Hepatocyte (in vitro differentiated cells): ENCODE measurements around the gene CD37. TPM values are rescaled to one million over a fixed set of nuclear protein-coding genes. Genes with fewer than 3 reads are reported as not detected.
"Not testable (repeated sequence)": the region's sequence is repeated elsewhere in the genome, so short reads cannot be mapped to it uniquely, and the experiment has no call there.

Experiments
- DNase-seq: peaks from one replicate; pipeline ENCODE4 v3.0.0-alpha.2; 2016; ENCODE audit warnings: low spot score
- H2AFZ ChIP-seq: fragments of 200-600 bp; sonication (generic); 2 replicates; pipeline ENCODE4 v1.6.0; 2016; ENCODE audit warnings: antibody characterized with exemption, mild to moderate bottlenecking
- H3K27ac ChIP-seq: fragments of 200-600 bp; sonication (generic); 2 replicates; pipeline ENCODE4 v1.5.1; 2016; ENCODE audit warnings: mild to moderate bottlenecking
- H3K27me3 ChIP-seq: fragments of 200-600 bp; sonication (generic); 2 replicates; pipeline ENCODE4 v1.6.1; 2016
- H3K36me3 ChIP-seq: fragments of 200-600 bp; sonication (generic); replicated peaks from 2 replicates; pipeline ENCODE4 v1.5.1; 2016; ENCODE audit warnings: low read depth; ENCODE audit not compliant: insufficient read depth
- H3K4me1 ChIP-seq: fragments of 200-600 bp; sonication (generic); 2 replicates; pipeline ENCODE4 v1.5.1; 2016; ENCODE audit warnings: mild to moderate bottlenecking, moderate library complexity; ENCODE audit not compliant: insufficient read depth
- H3K4me2 ChIP-seq: fragments of 200-600 bp; sonication (generic); 2 replicates; pipeline ENCODE4 v1.6.0; 2016
- H3K4me3 ChIP-seq: fragments of 200-600 bp; sonication (generic); 2 replicates; pipeline ENCODE4 v1.5.1; 2016; ENCODE audit warnings: mild to moderate bottlenecking
- H3K79me2 ChIP-seq: fragments of 200-600 bp; sonication (generic); 2 replicates; pipeline ENCODE4 v1.6.0; 2017; ENCODE audit warnings: mild to moderate bottlenecking
- H3K9me2 ChIP-seq: fragments of 200-600 bp; sonication (generic); replicated peaks from 2 replicates; pipeline ENCODE4 v1.6.0; 2017; ENCODE audit warnings: mild to moderate bottlenecking; ENCODE audit not compliant: insufficient read depth
- H3K9me3 ChIP-seq: fragments of 200-600 bp; sonication (generic); 2 replicates; pipeline ENCODE4 v1.5.1; 2016; ENCODE audit warnings: low read depth, mild to moderate bottlenecking
- H4K20me1 ChIP-seq: fragments of 200-600 bp; sonication (generic); 2 replicates; pipeline ENCODE4 v1.6.0; 2016; ENCODE audit warnings: mild to moderate bottlenecking; ENCODE audit not compliant: insufficient read depth, poor library complexity, severe bottlenecking
- EZH2 ChIP-seq: fragments of 200-600 bp; sonication (generic); IDR thresholded peaks from 2 replicates; pipeline ENCODE4 v1.6.1; 2016; ENCODE audit warnings: antibody characterized with exemption, mild to moderate bottlenecking, borderline replicate concordance
- EZH2phosphoT487 ChIP-seq: fragments of 200-600 bp; sonication (generic); IDR thresholded peaks from one replicate; pipeline ENCODE4 v1.6.1; 2018; ENCODE audit warnings: antibody characterized with exemption, mild to moderate bottlenecking, low read depth, moderate library complexity; ENCODE audit not compliant: unreplicated experiment, severe bottlenecking
- WGBS: methylation state at CpG from one replicate; pipeline ENCODE4 v1.1.6; 2016; ENCODE audit warnings: low lambda C conversion rate; ENCODE audit errors: missing lambda C conversion rate; 5-methylcytosine and 5-hydroxymethylcytosine counted together
- polyA plus RNA-seq: library from polyadenylated mRNA; unstranded; fragments of >200 nt; fragmentation: Nextera tagmentation; extraction: Ambion mirVana; gene quantifications from 2 replicates; pipeline ENCODE4 v1.2.1, GENCODE V29; 2016
- total RNA-seq: library from RNA; depleted of rRNA; stranded (reverse); fragments of >200 nt; gene quantifications from 2 replicates; pipeline ENCODE4 v1.2.3, GENCODE V29; 2014
- TF ChIP-seq, protein P1 (sequence below): fragments of 200-600 bp; sonication (generic); IDR thresholded peaks from 2 replicates; pipeline ENCODE4 v1.5.1; 2016; ENCODE audit warnings: antibody characterized with exemption, mild to moderate bottlenecking; ENCODE audit not compliant: poor library complexity

Gene CD37
- total and polyA plus RNA-seq, 2 experiments from 2014 or later, result 0.27 to 12.4 TPM

DNA sequence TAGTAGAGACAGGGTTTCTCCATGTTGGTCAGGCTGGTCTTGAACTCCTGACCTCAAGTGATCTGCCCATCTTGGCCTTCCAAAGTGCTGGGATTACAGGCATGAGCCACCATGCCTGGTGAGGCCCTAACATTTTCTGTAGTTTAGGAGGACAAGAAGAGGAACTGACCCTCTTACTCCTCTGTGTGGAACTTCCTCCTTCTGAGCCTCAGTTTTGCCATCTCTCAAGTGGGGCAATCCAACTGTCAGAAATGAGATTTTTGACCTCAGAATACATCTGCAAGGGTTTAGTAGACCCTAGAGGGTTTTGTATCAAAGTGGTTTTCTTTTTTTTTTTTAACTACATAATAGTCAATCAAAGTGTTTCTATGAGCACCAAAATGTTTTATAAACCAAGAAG lies 30.9 kb downstream of the CD37 start:
- DNase-seq, result no peak

GRCh38 chr19:49368711-49369358 lies 33.6 kb downstream of the CD37 start:
- TF ChIP-seq, protein P1, sequence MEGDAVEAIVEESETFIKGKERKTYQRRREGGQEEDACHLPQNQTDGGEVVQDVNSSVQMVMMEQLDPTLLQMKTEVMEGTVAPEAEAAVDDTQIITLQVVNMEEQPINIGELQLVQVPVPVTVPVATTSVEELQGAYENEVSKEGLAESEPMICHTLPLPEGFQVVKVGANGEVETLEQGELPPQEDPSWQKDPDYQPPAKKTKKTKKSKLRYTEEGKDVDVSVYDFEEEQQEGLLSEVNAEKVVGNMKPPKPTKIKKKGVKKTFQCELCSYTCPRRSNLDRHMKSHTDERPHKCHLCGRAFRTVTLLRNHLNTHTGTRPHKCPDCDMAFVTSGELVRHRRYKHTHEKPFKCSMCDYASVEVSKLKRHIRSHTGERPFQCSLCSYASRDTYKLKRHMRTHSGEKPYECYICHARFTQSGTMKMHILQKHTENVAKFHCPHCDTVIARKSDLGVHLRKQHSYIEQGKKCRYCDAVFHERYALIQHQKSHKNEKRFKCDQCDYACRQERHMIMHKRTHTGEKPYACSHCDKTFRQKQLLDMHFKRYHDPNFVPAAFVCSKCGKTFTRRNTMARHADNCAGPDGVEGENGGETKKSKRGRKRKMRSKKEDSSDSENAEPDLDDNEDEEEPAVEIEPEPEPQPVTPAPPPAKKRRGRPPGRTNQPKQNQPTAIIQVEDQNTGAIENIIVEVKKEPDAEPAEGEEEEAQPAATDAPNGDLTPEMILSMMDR, result no peak
- TF ChIP-seq EZH2phosphoT487, result no peak
- TF ChIP-seq EZH2, result no peak
- H3K4me2 ChIP-seq, result no peak overlapping the region

More for the DNA sequence above, 30.9 kb downstream of the CD37 start:
- Histone ChIP-seq H3K9me2 (no peaks in the 10 kb centered on the region), H3K27me3 (no peaks in the 10 kb centered on the region), H3K4me2 (no peak overlapping the region), H3K79me2 (peaks cover 12% of the 10 kb centered on the region), H4K20me1 (no peaks in the 10 kb centered on the region), H2AFZ (no peak overlapping the region), H3K36me3 (no peaks in the 10 kb centered on the region), H3K4me3 (no peak overlapping the region), H3K9me3 (no peaks in the 10 kb centered on the region), H3K4me1 (no peaks in the 10 kb centered on the region), H3K27ac (no peak overlapping the region)
- TF ChIP-seq EZH2 (no peak), EZH2phosphoT487 (no peak)
- TF ChIP-seq, protein P1, result no peak

DNA sequence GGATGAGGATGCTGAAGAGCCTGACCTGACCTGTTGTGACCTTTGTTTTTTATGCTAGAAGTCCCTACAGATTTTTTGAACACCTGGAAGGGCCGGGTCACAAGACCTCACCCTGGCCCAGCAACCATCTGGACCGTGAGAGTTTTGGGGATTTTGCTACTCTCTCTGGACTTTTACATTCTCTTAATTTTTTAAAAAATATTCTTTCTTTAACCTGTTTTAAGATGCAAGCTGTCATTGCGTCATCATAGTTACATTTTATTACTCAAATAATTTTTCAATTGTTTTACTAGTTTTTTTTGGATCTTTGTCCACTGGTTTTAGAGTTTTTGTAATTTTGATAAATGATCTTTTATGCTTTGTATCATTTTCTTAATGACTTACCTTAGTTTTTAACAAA lies 36.0 kb downstream of the CD37 start:
- Histone ChIP-seq H3K36me3 (no peaks in the 10 kb centered on the region), H3K27ac (no peak overlapping the region), H4K20me1 (no peaks in the 10 kb centered on the region), H3K4me1 (no peaks in the 10 kb centered on the region), H2AFZ (no peak overlapping the region), H3K9me3 (no peaks in the 10 kb centered on the region), H3K9me2 (no peaks in the 10 kb centered on the region), H3K27me3 (no peaks in the 10 kb centered on the region), H3K4me2 (no peak overlapping the region), H3K4me3 (no peak overlapping the region), H3K79me2 (no peaks in the 10 kb centered on the region)
- WGBS, result 92% methylated on average over 3 of the region's 3 CpGs
- DNase-seq, result no peak
- TF ChIP-seq EZH2phosphoT487 (no peak), EZH2 (no peak)
- TF ChIP-seq, protein P1, result no peak

More at GRCh38 chr19:49368711-49369358, 33.6 kb downstream of the CD37 start:
- Histone ChIP-seq H3K79me2 (no peaks in the 10 kb centered on the region), H3K4me3 (no peak overlapping the region), H2AFZ (no peak overlapping the region), H3K4me1 (no peaks in the 10 kb centered on the region), H4K20me1 (no peaks in the 10 kb centered on the region), H3K27ac (no peak overlapping the region), H3K9me3 (no peaks in the 10 kb centered on the region), H3K27me3 (no peaks in the 10 kb centered on the region), H3K9me2 (no peaks in the 10 kb centered on the region), H3K36me3 (no peaks in the 10 kb centered on the region)
- WGBS, result 83% methylated on average over 5 of the region's 5 CpGs
- DNase-seq, result no peak

DNA sequence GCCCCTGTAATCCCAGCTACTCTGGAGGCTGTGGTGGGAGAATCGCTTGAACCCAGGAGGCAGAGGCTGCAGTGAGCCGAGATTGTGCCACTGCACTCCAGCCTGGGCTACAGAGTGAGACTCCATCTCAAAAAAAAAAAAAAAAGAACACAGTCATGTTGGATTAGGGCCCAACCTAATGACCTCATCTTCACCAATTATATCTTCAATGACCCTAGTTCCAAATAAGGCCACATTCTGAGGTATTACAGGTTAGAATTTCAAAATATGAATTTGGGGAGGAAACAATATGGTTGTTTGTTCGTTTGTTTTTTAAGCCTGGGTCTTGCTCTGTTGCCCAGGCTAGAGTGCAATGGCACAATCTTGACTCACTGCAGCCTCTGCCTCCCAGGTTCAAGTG lies 38.0 kb downstream of the CD37 start:
- not testable (repeated sequence) for H3K4me1 ChIP-seq, H3K4me3 ChIP-seq, H3K9me3 ChIP-seq, H2AFZ ChIP-seq, DNase-seq, H3K4me2 ChIP-seq, H3K27me3 ChIP-seq, H4K20me1 ChIP-seq, H3K9me2 ChIP-seq, H3K79me2 ChIP-seq, H3K27ac ChIP-seq, H3K36me3 ChIP-seq
- 95% methylated on average over 3 of the region's 3 CpGs for WGBS
